Liver (tissue), 9 donors: ENCODE results near the gene PTPRD. TPM values are rescaled to one million over a fixed set of nuclear protein-coding genes. Genes with fewer than 3 reads are reported as not detected.

Experiments
- DNase-seq: peaks from one replicate; pipeline ENCODE4 v3.0.0-alpha.2; 2017; ENCODE audit warnings: low spot score
- H3K27ac ChIP-seq, 2 donors: one replicate each; pipeline ENCODE4 v1.7.0; 2013; ENCODE audit warnings: inconsistent platforms in 2 of 2, low read length in 2 of 2, control low read depth in 1 of 2, low read depth in 1 of 2, mild to moderate bottlenecking in 1 of 2
- H3K27me3 ChIP-seq, 4 donors: one replicate each; pipeline versions ENCODE4 v1.6.1 to v1.7.0; 2013; ENCODE audit warnings: low read length in 3 of 4, inconsistent platforms in 1 of 4, mild to moderate bottlenecking in 1 of 4, moderate library complexity in 1 of 4; ENCODE audit not compliant: control insufficient read depth in 4 of 4, insufficient read depth in 4 of 4
- H3K36me3 ChIP-seq, 4 donors: one replicate each; pipeline versions ENCODE4 v1.6.1 to v1.7.0; 2013; ENCODE audit warnings: low read length in 3 of 4, mild to moderate bottlenecking in 3 of 4, low read depth in 1 of 4, moderate library complexity in 1 of 4; ENCODE audit not compliant: control insufficient read depth in 4 of 4, insufficient read depth in 3 of 4
- H3K4me1 ChIP-seq, 4 donors: one replicate each; pipeline versions ENCODE4 v1.6.1 to v1.7.0; 2013; ENCODE audit warnings: low read length in 3 of 4, mild to moderate bottlenecking in 3 of 4, moderate library complexity in 1 of 4; ENCODE audit not compliant: control insufficient read depth in 4 of 4, insufficient read depth in 4 of 4
- H3K4me3 ChIP-seq, 3 donors: one replicate each; pipeline versions ENCODE4 v1.6.1 to v1.7.0; 2013; ENCODE audit warnings: low read length in 3 of 3, control low read depth in 1 of 3, low read depth in 1 of 3, mild to moderate bottlenecking in 1 of 3
- H3K9ac ChIP-seq, 2 donors: one replicate each; pipeline ENCODE4 v1.7.0; 2013; ENCODE audit warnings: low read length in 2 of 2, mild to moderate bottlenecking in 2 of 2, moderate library complexity in 2 of 2, control low read depth in 1 of 2, low read depth in 1 of 2
- H3K9me3 ChIP-seq, 4 donors: one replicate each; pipeline versions ENCODE4 v1.6.1 to v1.7.0; 2013; ENCODE audit warnings: low read length in 3 of 4; ENCODE audit not compliant: control insufficient read depth in 4 of 4
- CTCF ChIP-seq: fragments of 150-350 bp; IDR thresholded peaks from 2 replicates; pipeline ENCODE4 v1.5.1; 2017; ENCODE audit warnings: improper control_type of control experiment, low read depth, low read length; ENCODE audit not compliant: missing input control
- EGR1 ChIP-seq, 2 donors: IDR thresholded peaks; 2 replicates each; pipeline ENCODE4 v1.6.1; 2016 to 2018; ENCODE audit warnings: antibody characterized with exemption in 2 of 2, low read depth in 2 of 2
- FOXA2 ChIP-seq: IDR thresholded peaks from 2 replicates; pipeline ENCODE4 v1.6.1; 2016; ENCODE audit warnings: antibody characterized with exemption
- GABPA ChIP-seq, 2 donors: IDR thresholded peaks in 1 of 2; conservative IDR thresholded peaks in 1 of 2; 2 replicates each; pipeline ENCODE4 v1.6.1; 2016; ENCODE audit warnings: antibody characterized with exemption in 2 of 2, mild to moderate bottlenecking in 1 of 2, moderate library complexity in 1 of 2
- HNF4A ChIP-seq, 2 donors: conservative IDR thresholded peaks; 2 replicates each; pipeline ENCODE4 v1.6.1; 2016; ENCODE audit warnings: antibody characterized with exemption in 2 of 2, mild to moderate bottlenecking in 2 of 2
- HNF4G ChIP-seq: IDR thresholded peaks from 2 replicates; pipeline ENCODE4 v1.6.1; 2016; ENCODE audit warnings: antibody characterized with exemption
- JUND ChIP-seq, 2 donors: IDR thresholded peaks; 2 replicates each; pipeline ENCODE4 v1.6.1; 2016; ENCODE audit warnings: antibody characterized with exemption in 2 of 2
- NR2F2 ChIP-seq: IDR thresholded peaks from 2 replicates; pipeline ENCODE4 v1.6.1; 2016; ENCODE audit warnings: antibody characterized with exemption
- RAD21 ChIP-seq, 2 donors: IDR thresholded peaks; 2 replicates each; pipeline ENCODE4 v1.6.1; 2016; ENCODE audit warnings: antibody characterized with exemption in 2 of 2, mild to moderate bottlenecking in 2 of 2
- REST ChIP-seq: IDR thresholded peaks from 2 replicates; pipeline ENCODE4 v1.6.1; 2016; ENCODE audit warnings: antibody characterized with exemption, mild to moderate bottlenecking
- RXRA ChIP-seq, 2 donors: IDR thresholded peaks; 2 replicates each; pipeline ENCODE4 v1.6.1; 2017 to 2018; ENCODE audit warnings: antibody characterized with exemption in 2 of 2, mild to moderate bottlenecking in 1 of 2
- TAF1 ChIP-seq: conservative IDR thresholded peaks from 2 replicates; pipeline ENCODE4 v1.6.1; 2016; ENCODE audit warnings: antibody characterized with exemption, mild to moderate bottlenecking
- YY1 ChIP-seq: IDR thresholded peaks from 2 replicates; pipeline ENCODE4 v1.6.1; 2016; ENCODE audit warnings: antibody characterized with exemption, mild to moderate bottlenecking
- ZBTB33 ChIP-seq: IDR thresholded peaks from 2 replicates; pipeline ENCODE4 v1.6.1; 2016; ENCODE audit warnings: antibody characterized with exemption
- WGBS: extraction: QIAGEN DNeasy Blood & Tissue Kit; methylation state at CpG from one replicate; pipeline ENCODE4 v1.1.7; 2013; 5-methylcytosine and 5-hydroxymethylcytosine counted together
- polyA plus RNA-seq, 2 donors: library from polyadenylated mRNA; stranded (reverse) in 1 of 2; unstranded in 1 of 2; fragments of 200-250 nt in 1 of 2; fragments of >200 nt in 1 of 2; fragmentation: Nextera tagmentation in 1 of 2; extraction: Ambion mirVana in 1 of 2; gene quantifications; one replicate each; pipeline versions ENCODE4 v1.2.1 to v1.2.3, GENCODE V29; 2013 to 2015
- total RNA-seq, 2 donors: library from RNA; depleted of rRNA; stranded (reverse); fragments of >200 nt; gene quantifications; one replicate each; pipeline ENCODE4 v1.2.3, GENCODE V29; 2014
- TF ChIP-seq, protein P1 (sequence below): IDR thresholded peaks from 2 replicates; pipeline ENCODE4 v1.6.1; 2016; ENCODE audit warnings: antibody characterized with exemption
- TF ChIP-seq, protein P2 (sequence below): IDR thresholded peaks from 2 replicates; pipeline ENCODE4 v1.6.1; 2016; ENCODE audit warnings: antibody characterized with exemption
- donor health status: healthy.
- donor health status: healthy.
- donor health status: healthy.
- donor health status: healthy.
- donor health status: healthy.

The PTPRD gene
- total and polyA plus RNA-seq, 4 donors, result 0.78 to 34.2 (median 4.7) TPM

DNA sequence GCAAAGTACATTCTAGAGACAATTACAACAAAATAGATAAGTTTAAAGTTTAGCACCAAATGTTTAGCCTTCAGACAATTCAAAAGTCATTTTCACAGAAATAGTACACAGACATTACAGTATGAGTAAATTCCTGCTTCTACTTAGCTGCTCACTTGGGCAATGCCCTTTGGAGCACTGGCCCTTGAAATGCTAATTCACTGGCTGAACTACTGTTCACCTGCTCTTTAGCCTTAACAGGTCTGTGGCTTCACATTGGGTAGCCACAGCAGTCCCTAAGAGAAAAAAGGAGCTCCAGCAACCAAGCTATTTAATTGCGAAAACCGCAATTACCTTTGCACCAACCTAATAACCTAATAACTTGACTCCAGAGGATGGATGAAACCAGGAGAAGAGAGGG is 1897.0 kb downstream of the PTPRD start:
- H3K4me3 ChIP-seq, result no peak overlapping the region
- TF ChIP-seq RXRA (IDR thresholded peaks at IDR 0.05), result peak in 1 of 2 donors; percentile 38
- no peak for TF ChIP-seq TAF1
- peak in 1 of 2 donors; percentile 45 for TF ChIP-seq HNF4A (conservative IDR thresholded peaks at IDR 0.05)
- H3K36me3 ChIP-seq, result no peaks in the 10 kb centered on the region
- no peak overlapping the region for H3K9ac ChIP-seq
- DNase-seq, result no peak
- WGBS, result 70% methylated on average over 2 of the region's 2 CpGs
- H3K27ac ChIP-seq, result no peak overlapping the region
- H3K4me1 ChIP-seq, result no peaks in the 10 kb centered on the region
- H3K9me3 ChIP-seq, result no peaks in the 10 kb centered on the region
- H3K27me3 ChIP-seq, result no peaks in the 10 kb centered on the region

DNA sequence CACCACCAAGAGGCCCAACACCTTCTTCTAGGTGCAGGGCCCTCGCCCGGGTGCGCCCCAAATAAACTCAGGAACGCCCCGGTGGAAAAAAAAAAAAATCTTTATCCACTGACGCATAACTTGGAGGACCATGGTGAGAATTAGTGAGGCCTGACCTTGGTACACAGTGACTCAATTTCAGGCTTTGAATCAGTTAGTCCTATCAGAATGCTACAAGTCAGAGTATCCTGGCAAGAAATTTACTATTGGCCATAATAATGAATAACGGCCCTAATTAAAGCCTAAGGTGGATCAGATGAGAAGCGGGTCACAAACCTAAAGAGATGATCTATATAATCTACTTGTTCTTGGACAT is 1899.0 kb downstream of the PTPRD start:
- DNase-seq, result no peak
- Histone ChIP-seq H3K9ac (no peak overlapping the region), H3K4me1 (no peaks in the 10 kb centered on the region), H3K36me3 (no peaks in the 10 kb centered on the region), H3K27me3 (no peaks in the 10 kb centered on the region), H3K4me3 (no peak overlapping the region), H3K27ac (no peak overlapping the region), H3K9me3 (no peaks in the 10 kb centered on the region)
- WGBS, result 82% methylated on average over 8 of the region's 8 CpGs
- TF ChIP-seq GABPA (IDR thresholded peaks at IDR 0.05 in 1 of 2, conservative IDR thresholded peaks at IDR 0.05 in 1 of 2) (no peak), HNF4G (no peak), REST (no peak), NR2F2 (no peak), EGR1 (IDR thresholded peaks at IDR 0.05; ENCODE audit: low read depth in 2 of 2) (no peak), ZBTB33 (no peak), YY1 (no peak), JUND (IDR thresholded peaks at IDR 0.05) (no peak), TAF1 (no peak)

GRCh38 chr9:8713149-8713810 is 1899.5 kb downstream of the PTPRD start:
- H3K27me3 ChIP-seq, result no peaks in the 10 kb centered on the region
- 97% methylated on average over 44 of the region's 44 CpGs for WGBS
- no peak overlapping the region for H3K4me3 ChIP-seq
- H3K9ac ChIP-seq, result no peak overlapping the region
- no peaks in the 10 kb centered on the region for H3K9me3 ChIP-seq
- H3K4me1 ChIP-seq, result no peaks in the 10 kb centered on the region
- no peak overlapping the region for H3K27ac ChIP-seq
- no peak for DNase-seq
- no peaks in the 10 kb centered on the region for H3K36me3 ChIP-seq
- no peak for TF ChIP-seq CTCF
- no peak for TF ChIP-seq EGR1 (IDR thresholded peaks at IDR 0.05; ENCODE audit: low read depth in 2 of 2)
- TF ChIP-seq FOXA2, result no peak
- TF ChIP-seq RXRA (IDR thresholded peaks at IDR 0.05), result no peak
- TF ChIP-seq TAF1, result no peak
- no peak for TF ChIP-seq HNF4A (conservative IDR thresholded peaks at IDR 0.05)
- TF ChIP-seq RAD21 (IDR thresholded peaks at IDR 0.05), result no peak
- TF ChIP-seq, protein P1, sequence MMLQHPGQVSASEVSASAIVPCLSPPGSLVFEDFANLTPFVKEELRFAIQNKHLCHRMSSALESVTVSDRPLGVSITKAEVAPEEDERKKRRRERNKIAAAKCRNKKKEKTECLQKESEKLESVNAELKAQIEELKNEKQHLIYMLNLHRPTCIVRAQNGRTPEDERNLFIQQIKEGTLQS, result no peak
- TF ChIP-seq REST, result no peak
- no peak for TF ChIP-seq NR2F2
- no peak for TF ChIP-seq HNF4G
- TF ChIP-seq, protein P2, sequence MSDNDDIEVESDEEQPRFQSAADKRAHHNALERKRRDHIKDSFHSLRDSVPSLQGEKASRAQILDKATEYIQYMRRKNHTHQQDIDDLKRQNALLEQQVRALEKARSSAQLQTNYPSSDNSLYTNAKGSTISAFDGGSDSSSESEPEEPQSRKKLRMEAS, result no peak
